ENCODE data around the gene POLL. TPM values are rescaled to one million over a fixed set of nuclear protein-coding genes. Genes with fewer than 3 reads are reported as not detected.

The POLL gene
- total RNA-seq, 1 experiment from 2014 or later = 46.2 TPM

GRCh38 chr10:101563007-101563406, 25.1 kb downstream of the POLL start (continued):
- TF ChIP-seq KAT7 (CRISPR knock-in tag; IDR thresholded peaks at IDR 0.05; ENCODE audit: borderline replicate concordance) (no peak), NFYB (CRISPR knock-in tag; conservative IDR thresholded peaks at IDR 0.05; ENCODE audit: low read depth) (no peak), TEAD4 (CRISPR knock-in tag; IDR thresholded peaks at IDR 0.05) (no peak), FOXJ3 (CRISPR knock-in tag; IDR thresholded peaks at IDR 0.05; ENCODE audit: borderline replicate concordance) (no peak), NFATC4 (CRISPR knock-in tag; IDR thresholded peaks at IDR 0.05) (no peak), FOXK1 (CRISPR knock-in tag; IDR thresholded peaks at IDR 0.05) (no peak), NFE2L1 (CRISPR knock-in tag; IDR thresholded peaks at IDR 0.05) (no peak)
- TF ChIP-seq, protein P1, sequence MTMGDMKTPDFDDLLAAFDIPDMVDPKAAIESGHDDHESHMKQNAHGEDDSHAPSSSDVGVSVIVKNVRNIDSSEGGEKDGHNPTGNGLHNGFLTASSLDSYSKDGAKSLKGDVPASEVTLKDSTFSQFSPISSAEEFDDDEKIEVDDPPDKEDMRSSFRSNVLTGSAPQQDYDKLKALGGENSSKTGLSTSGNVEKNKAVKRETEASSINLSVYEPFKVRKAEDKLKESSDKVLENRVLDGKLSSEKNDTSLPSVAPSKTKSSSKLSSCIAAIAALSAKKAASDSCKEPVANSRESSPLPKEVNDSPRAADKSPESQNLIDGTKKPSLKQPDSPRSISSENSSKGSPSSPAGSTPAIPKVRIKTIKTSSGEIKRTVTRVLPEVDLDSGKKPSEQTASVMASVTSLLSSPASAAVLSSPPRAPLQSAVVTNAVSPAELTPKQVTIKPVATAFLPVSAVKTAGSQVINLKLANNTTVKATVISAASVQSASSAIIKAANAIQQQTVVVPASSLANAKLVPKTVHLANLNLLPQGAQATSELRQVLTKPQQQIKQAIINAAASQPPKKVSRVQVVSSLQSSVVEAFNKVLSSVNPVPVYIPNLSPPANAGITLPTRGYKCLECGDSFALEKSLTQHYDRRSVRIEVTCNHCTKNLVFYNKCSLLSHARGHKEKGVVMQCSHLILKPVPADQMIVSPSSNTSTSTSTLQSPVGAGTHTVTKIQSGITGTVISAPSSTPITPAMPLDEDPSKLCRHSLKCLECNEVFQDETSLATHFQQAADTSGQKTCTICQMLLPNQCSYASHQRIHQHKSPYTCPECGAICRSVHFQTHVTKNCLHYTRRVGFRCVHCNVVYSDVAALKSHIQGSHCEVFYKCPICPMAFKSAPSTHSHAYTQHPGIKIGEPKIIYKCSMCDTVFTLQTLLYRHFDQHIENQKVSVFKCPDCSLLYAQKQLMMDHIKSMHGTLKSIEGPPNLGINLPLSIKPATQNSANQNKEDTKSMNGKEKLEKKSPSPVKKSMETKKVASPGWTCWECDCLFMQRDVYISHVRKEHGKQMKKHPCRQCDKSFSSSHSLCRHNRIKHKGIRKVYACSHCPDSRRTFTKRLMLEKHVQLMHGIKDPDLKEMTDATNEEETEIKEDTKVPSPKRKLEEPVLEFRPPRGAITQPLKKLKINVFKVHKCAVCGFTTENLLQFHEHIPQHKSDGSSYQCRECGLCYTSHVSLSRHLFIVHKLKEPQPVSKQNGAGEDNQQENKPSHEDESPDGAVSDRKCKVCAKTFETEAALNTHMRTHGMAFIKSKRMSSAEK (CRISPR knock-in tag; IDR thresholded peaks at IDR 0.05; ENCODE audit: borderline replicate concordance) = no peak

DNA sequence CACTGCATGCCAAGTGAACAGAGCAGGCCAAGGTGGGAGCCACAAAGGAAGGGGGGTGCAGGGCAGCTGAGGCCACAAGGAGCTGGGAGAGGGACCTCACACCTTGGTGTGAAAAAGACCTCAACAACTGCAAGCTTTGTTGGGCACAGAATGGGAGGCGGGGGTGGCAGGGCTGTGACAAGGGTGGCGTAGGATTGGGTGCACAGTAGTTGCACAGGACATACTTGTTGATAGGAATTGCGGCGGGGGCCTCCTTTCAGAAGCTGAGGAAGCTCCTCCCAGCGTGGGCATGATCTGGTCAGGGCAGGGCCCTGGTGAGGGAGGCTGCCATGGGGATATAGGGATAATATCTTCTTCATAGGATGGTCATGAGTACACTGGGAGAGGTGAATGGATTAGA, 25.8 kb downstream of the POLL start:
- POLR2A ChIA-PET = no interaction called here
- no peak for ATAC-seq
- CTCF ChIA-PET = interaction anchor here (0.5 to 5.0 kb wide), 5 partner anchors 8 to 401 kb away, joined by 3 to 27 read pairs (median 4); no protein-coding TSS in a partner anchor

More for the DNA sequence above, 25.8 kb downstream of the POLL start:
- no peak overlapping the region for H3K27ac Mint-ChIP-seq
- no peak overlapping the region for H3K4me3 Mint-ChIP-seq
- no peaks in the 10 kb centered on the region for H3K9me3 Mint-ChIP-seq
- no peak for DNase-seq (ENCODE audit: low spot score)
- H3K27me3 Mint-ChIP-seq (ENCODE audit: low read depth) = peaks cover 28% of the 10 kb centered on the region
- peaks cover 14% of the 10 kb centered on the region for H3K4me1 Mint-ChIP-seq
- no peaks in the 10 kb centered on the region for H3K36me3 Mint-ChIP-seq
- TF ChIP-seq ATF6 (CRISPR knock-in tag; IDR thresholded peaks at IDR 0.05) (no peak), TEAD1 (CRISPR knock-in tag; IDR thresholded peaks at IDR 0.05) (no peak), ZNF317 (CRISPR knock-in tag; IDR thresholded peaks at IDR 0.05; ENCODE audit: borderline replicate concordance, low read depth) (no peak), ZNF138 (CRISPR knock-in tag; conservative IDR thresholded peaks at IDR 0.05) (no peak), E2F5 (CRISPR knock-in tag; IDR thresholded peaks at IDR 0.05) (no peak), FOXP1 (CRISPR knock-in tag; IDR thresholded peaks at IDR 0.05; ENCODE audit: borderline replicate concordance) (no peak), ERG (CRISPR knock-in tag; IDR thresholded peaks at IDR 0.05) (no peak), NFE2L1 (CRISPR knock-in tag; IDR thresholded peaks at IDR 0.05) (no peak), ATF1 (CRISPR knock-in tag; IDR thresholded peaks at IDR 0.05) (no peak)
- TF ChIP-seq, protein P2, sequence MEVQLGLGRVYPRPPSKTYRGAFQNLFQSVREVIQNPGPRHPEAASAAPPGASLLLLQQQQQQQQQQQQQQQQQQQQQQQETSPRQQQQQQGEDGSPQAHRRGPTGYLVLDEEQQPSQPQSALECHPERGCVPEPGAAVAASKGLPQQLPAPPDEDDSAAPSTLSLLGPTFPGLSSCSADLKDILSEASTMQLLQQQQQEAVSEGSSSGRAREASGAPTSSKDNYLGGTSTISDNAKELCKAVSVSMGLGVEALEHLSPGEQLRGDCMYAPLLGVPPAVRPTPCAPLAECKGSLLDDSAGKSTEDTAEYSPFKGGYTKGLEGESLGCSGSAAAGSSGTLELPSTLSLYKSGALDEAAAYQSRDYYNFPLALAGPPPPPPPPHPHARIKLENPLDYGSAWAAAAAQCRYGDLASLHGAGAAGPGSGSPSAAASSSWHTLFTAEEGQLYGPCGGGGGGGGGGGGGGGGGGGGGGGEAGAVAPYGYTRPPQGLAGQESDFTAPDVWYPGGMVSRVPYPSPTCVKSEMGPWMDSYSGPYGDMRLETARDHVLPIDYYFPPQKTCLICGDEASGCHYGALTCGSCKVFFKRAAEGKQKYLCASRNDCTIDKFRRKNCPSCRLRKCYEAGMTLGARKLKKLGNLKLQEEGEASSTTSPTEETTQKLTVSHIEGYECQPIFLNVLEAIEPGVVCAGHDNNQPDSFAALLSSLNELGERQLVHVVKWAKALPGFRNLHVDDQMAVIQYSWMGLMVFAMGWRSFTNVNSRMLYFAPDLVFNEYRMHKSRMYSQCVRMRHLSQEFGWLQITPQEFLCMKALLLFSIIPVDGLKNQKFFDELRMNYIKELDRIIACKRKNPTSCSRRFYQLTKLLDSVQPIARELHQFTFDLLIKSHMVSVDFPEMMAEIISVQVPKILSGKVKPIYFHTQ (CRISPR knock-in tag; IDR thresholded peaks at IDR 0.05) = no peak

Data from WTC11 (cell line).